ENCODE results near the gene DNAH5. TPM values are rescaled to one million over a fixed set of nuclear protein-coding genes. Genes with fewer than 3 reads are reported as not detected.

Gene DNAH5
- total RNA-seq, 1 donor from 2014 or later, result not detected

DNA sequence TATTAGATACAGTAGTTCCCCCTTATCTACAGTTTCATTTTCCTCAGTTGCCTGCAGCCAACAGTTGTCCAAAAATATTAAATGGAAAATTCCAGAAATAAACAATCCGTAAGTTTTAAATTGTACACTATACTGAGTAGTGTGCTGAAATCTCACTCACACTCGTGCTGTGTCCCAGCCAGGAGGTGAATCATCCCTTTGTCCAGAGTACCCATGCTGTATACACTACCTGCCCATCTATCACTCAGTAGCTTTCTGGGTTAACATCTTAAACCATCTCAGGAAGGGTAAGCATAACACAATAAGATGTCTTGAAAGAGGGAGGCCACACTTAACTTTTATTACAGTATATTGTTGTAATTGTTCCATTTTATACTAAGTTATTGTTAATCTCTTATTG lies 31.7 kb upstream of the DNAH5 start:
- ChIA-PET CTCF (interaction anchor here (1.4 kb wide), 1 partner anchor 673 kb away, joined by 3 read pairs; no protein-coding TSS in a partner anchor), POLR2A (no interaction called here)
- ATAC-seq (ENCODE audit: low read depth), result no peak
- Mint-ChIP-seq H3K27ac (no peak overlapping the region), H3K4me1 (no peaks in the 10 kb centered on the region), H3K4me3 (no peak overlapping the region), H3K36me3 (ENCODE audit: low read depth) (no peaks in the 10 kb centered on the region), H3K9me3 (no peaks in the 10 kb centered on the region), H3K27me3 (peaks cover 33% of the 10 kb centered on the region)
- DNase-seq, result no peak
- TF ChIP-seq, protein P1, sequence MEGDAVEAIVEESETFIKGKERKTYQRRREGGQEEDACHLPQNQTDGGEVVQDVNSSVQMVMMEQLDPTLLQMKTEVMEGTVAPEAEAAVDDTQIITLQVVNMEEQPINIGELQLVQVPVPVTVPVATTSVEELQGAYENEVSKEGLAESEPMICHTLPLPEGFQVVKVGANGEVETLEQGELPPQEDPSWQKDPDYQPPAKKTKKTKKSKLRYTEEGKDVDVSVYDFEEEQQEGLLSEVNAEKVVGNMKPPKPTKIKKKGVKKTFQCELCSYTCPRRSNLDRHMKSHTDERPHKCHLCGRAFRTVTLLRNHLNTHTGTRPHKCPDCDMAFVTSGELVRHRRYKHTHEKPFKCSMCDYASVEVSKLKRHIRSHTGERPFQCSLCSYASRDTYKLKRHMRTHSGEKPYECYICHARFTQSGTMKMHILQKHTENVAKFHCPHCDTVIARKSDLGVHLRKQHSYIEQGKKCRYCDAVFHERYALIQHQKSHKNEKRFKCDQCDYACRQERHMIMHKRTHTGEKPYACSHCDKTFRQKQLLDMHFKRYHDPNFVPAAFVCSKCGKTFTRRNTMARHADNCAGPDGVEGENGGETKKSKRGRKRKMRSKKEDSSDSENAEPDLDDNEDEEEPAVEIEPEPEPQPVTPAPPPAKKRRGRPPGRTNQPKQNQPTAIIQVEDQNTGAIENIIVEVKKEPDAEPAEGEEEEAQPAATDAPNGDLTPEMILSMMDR (IDR thresholded peaks at IDR 0.05), result no peak
- intact Hi-C loops (cut with micrococcal nuclease), result no loop called here

DNA sequence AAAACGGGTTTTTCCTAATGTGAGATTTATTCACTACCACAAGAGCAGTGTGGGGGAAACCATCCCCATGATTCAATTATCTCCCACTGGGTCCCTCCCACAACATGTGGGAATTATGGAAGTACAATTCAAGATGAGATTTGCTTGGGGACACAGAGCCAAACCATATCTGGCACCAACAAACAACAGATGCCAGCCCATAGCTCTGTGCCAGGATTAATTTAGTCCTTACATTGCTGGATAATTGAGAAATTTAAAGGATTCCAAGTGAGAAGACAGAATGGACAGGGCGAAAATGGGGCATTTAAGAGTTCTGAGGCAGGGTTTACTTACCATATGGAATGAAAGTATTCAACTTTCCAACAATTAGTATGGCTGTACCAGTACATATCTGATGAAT lies 30.8 kb upstream of the DNAH5 start:
- DNase-seq, result no peak
- TF ChIP-seq, protein P1 (IDR thresholded peaks at IDR 0.05), result no peak
- Mint-ChIP-seq H3K4me3 (no peak overlapping the region), H3K27me3 (peaks cover 34% of the 10 kb centered on the region), H3K4me1 (no peaks in the 10 kb centered on the region), H3K27ac (no peak overlapping the region), H3K36me3 (ENCODE audit: low read depth) (no peaks in the 10 kb centered on the region), H3K9me3 (no peaks in the 10 kb centered on the region)
- no peak for ATAC-seq (ENCODE audit: low read depth)
- intact Hi-C loops (cut with micrococcal nuclease), result no loop called here
- ChIA-PET CTCF (no interaction called here), POLR2A (no interaction called here)

DNA sequence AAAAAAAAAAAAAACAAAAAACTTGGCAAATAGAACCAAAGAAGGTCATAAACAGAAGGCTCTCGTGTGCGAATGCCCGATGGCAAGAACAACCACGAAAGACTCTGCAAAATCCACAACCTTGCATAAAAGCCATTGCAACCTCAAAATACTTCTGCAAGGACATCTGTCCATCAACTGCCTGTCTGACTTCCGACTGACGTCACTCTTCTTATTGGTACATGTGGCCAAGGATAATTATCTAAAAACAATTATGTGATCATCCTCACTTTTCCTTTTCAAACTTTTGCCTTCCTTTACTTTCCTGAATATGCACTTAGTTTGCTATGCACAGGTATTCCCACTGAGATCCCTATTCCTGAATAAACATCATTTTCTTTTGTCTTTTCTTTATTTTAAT lies 29.2 kb upstream of the DNAH5 start:
- DNase-seq (no peak), ATAC-seq (ENCODE audit: low read depth) (no peak)
- Mint-ChIP-seq H3K4me3 (no peak overlapping the region), H3K9me3 (no peaks in the 10 kb centered on the region), H3K4me1 (no peaks in the 10 kb centered on the region), H3K27me3 (peaks cover 37% of the 10 kb centered on the region), H3K27ac (no peak overlapping the region), H3K36me3 (ENCODE audit: low read depth) (no peaks in the 10 kb centered on the region)
- TF ChIP-seq, protein P1 (IDR thresholded peaks at IDR 0.05), result no peak
- intact Hi-C loops (cut with micrococcal nuclease), result no loop called here
- POLR2A ChIA-PET, result no interaction called here
- CTCF ChIA-PET, result no interaction called here

DNA sequence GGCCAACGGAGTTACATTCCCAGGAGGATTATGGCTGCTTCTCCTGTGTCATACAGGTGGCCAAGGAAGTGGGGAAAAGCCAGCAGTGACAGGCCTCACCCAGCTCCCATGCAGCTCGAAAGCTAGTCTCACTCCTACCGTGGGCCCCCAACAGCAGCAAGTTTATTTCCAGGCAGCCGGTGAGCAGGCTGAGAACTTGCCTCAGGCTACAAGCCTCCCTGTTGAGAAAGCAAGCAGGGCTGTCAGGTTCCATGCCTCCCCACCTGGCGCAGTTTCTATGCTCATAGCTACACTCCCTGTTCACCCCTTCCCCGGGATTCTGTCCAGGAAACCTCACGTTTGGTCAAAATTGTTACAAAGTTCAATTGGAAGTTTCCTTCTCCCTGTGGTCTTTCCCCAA lies 27.5 kb upstream of the DNAH5 start:
- TF ChIP-seq, protein P1 (IDR thresholded peaks at IDR 0.05), result no peak
- Mint-ChIP-seq H3K4me1 (no peaks in the 10 kb centered on the region), H3K27ac (no peak overlapping the region), H3K27me3 (peaks cover 34% of the 10 kb centered on the region), H3K36me3 (ENCODE audit: low read depth) (no peaks in the 10 kb centered on the region), H3K4me3 (no peak overlapping the region), H3K9me3 (peaks cover 3% of the 10 kb centered on the region)
- intact Hi-C loops (cut with micrococcal nuclease), result no loop called here
- no peak for DNase-seq
- CTCF ChIA-PET, result no interaction called here
- POLR2A ChIA-PET, result no interaction called here
- no peak for ATAC-seq (ENCODE audit: low read depth)

DNA sequence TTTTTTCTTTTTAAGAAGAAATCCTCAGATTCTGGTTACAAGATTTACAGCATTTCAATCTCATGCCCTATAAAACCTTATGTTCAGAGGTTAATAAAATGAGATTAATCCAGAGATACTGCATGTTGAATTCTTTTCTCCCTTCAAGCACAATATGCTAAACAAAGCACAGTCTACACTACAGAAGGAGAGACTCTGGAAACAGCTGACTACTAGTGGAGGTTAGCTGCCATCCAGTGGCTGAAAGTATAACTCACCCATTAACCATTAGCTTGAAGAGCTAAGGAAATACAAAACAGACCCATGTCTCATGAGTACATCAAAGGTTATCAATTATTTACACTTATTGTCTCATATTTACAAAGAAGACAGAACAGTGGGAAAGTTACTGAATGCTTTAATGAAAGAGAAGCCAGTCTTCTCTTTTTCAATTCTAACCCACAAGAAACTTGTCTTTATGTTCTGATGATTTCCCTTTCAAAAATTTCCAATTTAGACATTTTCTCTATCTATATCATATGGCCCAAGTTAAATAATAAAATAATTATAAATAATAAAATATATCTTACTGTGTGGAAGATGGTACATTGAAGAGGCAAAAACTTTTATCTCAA lies 12.7 kb upstream of the DNAH5 start:
- H3K27ac Mint-ChIP-seq, result no peak overlapping the region
- H3K36me3 Mint-ChIP-seq (ENCODE audit: low read depth), result no peaks in the 10 kb centered on the region
- no peaks in the 10 kb centered on the region for H3K4me1 Mint-ChIP-seq
- H3K27me3 Mint-ChIP-seq, result peaks cover 12% of the 10 kb centered on the region
- intact Hi-C loops (cut with micrococcal nuclease), result no loop called here
- CTCF ChIA-PET, result no interaction called here
- H3K4me3 Mint-ChIP-seq, result no peak overlapping the region
- TF ChIP-seq, protein P1 (IDR thresholded peaks at IDR 0.05), result no peak
- POLR2A ChIA-PET, result no interaction called here
- DNase-seq (no peak), ATAC-seq (ENCODE audit: low read depth) (no peak)
- H3K9me3 Mint-ChIP-seq, result peaks cover 9% of the 10 kb centered on the region

Measured in activated B cell treated with CpG ODN at 0.5 μM for 24 hours (primary cell).